K562 (cell line): ENCODE measurements around the gene FUT6. TPM values are rescaled to one million over a fixed set of nuclear protein-coding genes. Genes with fewer than 3 reads are reported as not detected.
A peak's percentile ranks its signal among the peaks of the same experiment; 100 is the strongest.

Source experiments
- GATAD2A ChIP-seq: fragments of 450-650 bp; IDR thresholded peaks from 2 replicates; pipeline ENCODE4 v1.6.1; 2017
- GMEB1 ChIP-seq: fragments of 250-450 bp; sonication (Bioruptor Pico); IDR thresholded peaks from 2 replicates; pipeline ENCODE4 v1.4.0; 2020; ENCODE audit warnings: mild to moderate bottlenecking
- MAFF ChIP-seq: IDR thresholded peaks from 2 replicates; pipeline ENCODE4 v1.6.1; 2012; ENCODE audit warnings: low read length, improper control_type of control experiment
- NBN ChIP-seq: fragments of 450-650 bp; IDR thresholded peaks from 2 replicates; pipeline ENCODE4 v1.6.1; 2016; ENCODE audit warnings: low read depth, mild to moderate bottlenecking
- NFATC3 ChIP-seq: fragments of 450-650 bp; IDR thresholded peaks from 2 replicates; pipeline ENCODE4 v1.6.1; 2017; ENCODE audit warnings: mild to moderate bottlenecking
- NFIX ChIP-seq: fragments of 250-450 bp; sonication (Bioruptor Pico); IDR thresholded peaks from 2 replicates; pipeline ENCODE4 v1.4.0; 2020; ENCODE audit warnings: low read depth, mild to moderate bottlenecking, moderate library complexity
- PHB2 ChIP-seq: fragments of 450-650 bp; IDR thresholded peaks from 2 replicates; pipeline ENCODE4 v1.6.1; 2017; ENCODE audit warnings: low read depth
- SIX5 ChIP-seq, 2 experiments: IDR thresholded peaks; 2 replicates each; pipeline ENCODE4 v1.6.1; 2011; ENCODE audit warnings: low read length in 2 of 2, borderline replicate concordance in 1 of 2, low read depth in 1 of 2, mild to moderate bottlenecking in 1 of 2, moderate library complexity in 1 of 2; ENCODE audit not compliant: insufficient read depth in 1 of 2
- STAT5A ChIP-seq: IDR thresholded peaks from 2 replicates; pipeline ENCODE4 v1.6.1; 2012; ENCODE audit warnings: low read length, inconsistent platforms, borderline replicate concordance
- TFAP4 ChIP-seq: sonication (generic); formaldehyde crosslinking; IDR thresholded peaks from 2 replicates; pipeline ENCODE4 v1.8.0; 2022; ENCODE audit warnings: missing genetic modification reagents, mild to moderate bottlenecking, moderate library complexity, borderline replicate concordance
- ZNF121 ChIP-seq: sonication (generic); formaldehyde crosslinking; conservative IDR thresholded peaks from 2 replicates; pipeline ENCODE4 v1.8.0; 2022; ENCODE audit warnings: missing genetic modification reagents
- ZNF197 ChIP-seq: fragments of 200-800 bp; sonication (Bioruptor generic); IDR thresholded peaks from 2 replicates; pipeline ENCODE4 v1.6.1; 2016; ENCODE audit warnings: low read depth, missing genetic modification characterization, missing compliant biosample characterization
- ZNF512 ChIP-seq: IDR thresholded peaks from 2 replicates; pipeline ENCODE4 v1.6.1; 2016; ENCODE audit warnings: missing genetic modification characterization, missing compliant biosample characterization
- ZZZ3 ChIP-seq: fragments of 450-650 bp; IDR thresholded peaks from 2 replicates; pipeline ENCODE4 v1.6.1; 2016; ENCODE audit warnings: antibody characterized with exemption, mild to moderate bottlenecking, moderate library complexity
- polyA plus RNA-seq, 8 experiments: library from polyadenylated mRNA; depleted of rRNA in 4 of 8; stranded (reverse) in 5 of 8; unstranded in 3 of 8; fragments of >200 nt; fragmentation: Nextera tagmentation in 2 of 8; fragmentation: Illumina TruSeq in 1 of 8; extraction: Ambion mirVana in 2 of 8; extraction: Trizol in 1 of 8; gene quantifications; 2 replicates each; pipeline versions ENCODE4 v1.2.1 to v1.2.3, GENCODE V29; 2011 to 2014; ENCODE audit warnings: inconsistent platforms in 1 of 8, missing spikeins in 1 of 8
- total RNA-seq, 7 experiments: library from RNA; depleted of rRNA in 6 of 7; stranded (reverse); fragments of >200 nt in 6 of 7; fragmentation: Illumina TruSeq in 2 of 7; extraction: Trizol in 2 of 7; gene quantifications; 2 replicates each; pipeline versions ENCODE4 v1.2.1 to v1.2.3, GENCODE V29; 2011 to 2021; ENCODE audit warnings: low replicate concordance in 1 of 7
- TF ChIP-seq, protein P1 (sequence below): fragments of 450-650 bp; IDR thresholded peaks from 2 replicates; pipeline ENCODE4 v1.6.1; 2016
- TF ChIP-seq, protein P2 (sequence below): sonication (generic); formaldehyde crosslinking; IDR thresholded peaks from 2 replicates; pipeline ENCODE4 v1.5.0; 2020; ENCODE audit warnings: missing genetic modification reagents
- TF ChIP-seq, protein P3 (sequence below): fragments of 450-650 bp; formaldehyde crosslinking; IDR thresholded peaks from 2 replicates; pipeline ENCODE4 v1.4.0; 2020; ENCODE audit warnings: mild to moderate bottlenecking, moderate library complexity
- TF ChIP-seq, protein P4 (sequence below): fragments of 150-350 bp; conservative IDR thresholded peaks from 2 replicates; pipeline ENCODE4 v1.6.1; 2014; ENCODE audit warnings: low read length

FUT6 gene
- total and polyA plus RNA-seq, 9 of the 15 experiments (the other 6 are each of a cell fraction or from before 2014, with no cell fraction given) = 0.04 TPM; not detected in 8

DNA sequence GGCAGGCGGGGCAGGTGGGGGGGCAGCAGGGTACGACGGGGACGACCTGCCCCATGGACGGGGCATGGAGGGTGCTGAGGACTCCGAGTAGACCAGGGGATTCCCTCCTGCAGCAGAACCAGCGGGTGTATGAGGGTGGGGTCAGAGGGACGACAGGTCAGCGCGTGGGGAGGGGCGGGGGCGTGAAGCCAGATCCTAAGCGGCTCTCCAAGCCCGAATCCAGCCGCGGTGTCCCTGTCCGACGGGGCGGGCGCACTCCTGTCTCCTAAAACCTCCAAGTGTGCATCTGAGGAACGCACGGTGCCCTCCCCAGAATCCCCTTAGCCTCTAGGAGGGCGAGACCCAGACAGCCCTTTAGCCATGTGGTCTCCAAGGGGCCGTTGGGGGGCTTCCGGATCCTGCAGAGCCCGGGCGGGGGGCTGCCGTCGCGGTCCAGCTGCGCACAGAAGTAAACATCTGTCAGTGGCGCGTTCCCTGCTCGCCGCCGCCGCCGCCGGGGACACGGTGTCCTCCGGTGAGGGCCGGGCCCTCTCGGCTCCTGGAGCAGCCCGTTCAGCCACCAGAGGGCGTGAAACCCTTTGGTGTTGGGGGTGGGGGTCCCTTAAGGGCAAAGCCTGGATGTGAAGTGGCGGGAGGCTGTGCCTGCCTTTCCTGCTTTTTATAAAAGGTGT, 33.9 kb downstream of the FUT6 start (continued):
- TF ChIP-seq GATAD2A = no peak
- TF ChIP-seq, protein P1, sequence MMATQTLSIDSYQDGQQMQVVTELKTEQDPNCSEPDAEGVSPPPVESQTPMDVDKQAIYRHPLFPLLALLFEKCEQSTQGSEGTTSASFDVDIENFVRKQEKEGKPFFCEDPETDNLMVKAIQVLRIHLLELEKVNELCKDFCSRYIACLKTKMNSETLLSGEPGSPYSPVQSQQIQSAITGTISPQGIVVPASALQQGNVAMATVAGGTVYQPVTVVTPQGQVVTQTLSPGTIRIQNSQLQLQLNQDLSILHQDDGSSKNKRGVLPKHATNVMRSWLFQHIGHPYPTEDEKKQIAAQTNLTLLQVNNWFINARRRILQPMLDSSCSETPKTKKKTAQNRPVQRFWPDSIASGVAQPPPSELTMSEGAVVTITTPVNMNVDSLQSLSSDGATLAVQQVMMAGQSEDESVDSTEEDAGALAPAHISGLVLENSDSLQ = peak; percentile 17; the same call in 1 of the 2 replicates
- no peak for TF ChIP-seq SIX5 (IDR thresholded peaks at IDR 0.05; ENCODE audit: borderline replicate concordance in 1 of 2, insufficient read depth in 1 of 2, low read depth in 1 of 2, low read length in 2 of 2)
- peak; percentile 74; the same call in 1 of the 2 replicates for TF ChIP-seq TFAP4 (CRISPR knock-in tag)
- TF ChIP-seq, protein P2, sequence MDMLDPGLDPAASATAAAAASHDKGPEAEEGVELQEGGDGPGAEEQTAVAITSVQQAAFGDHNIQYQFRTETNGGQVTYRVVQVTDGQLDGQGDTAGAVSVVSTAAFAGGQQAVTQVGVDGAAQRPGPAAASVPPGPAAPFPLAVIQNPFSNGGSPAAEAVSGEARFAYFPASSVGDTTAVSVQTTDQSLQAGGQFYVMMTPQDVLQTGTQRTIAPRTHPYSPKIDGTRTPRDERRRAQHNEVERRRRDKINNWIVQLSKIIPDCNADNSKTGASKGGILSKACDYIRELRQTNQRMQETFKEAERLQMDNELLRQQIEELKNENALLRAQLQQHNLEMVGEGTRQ = no peak
- TF ChIP-seq, protein P3, sequence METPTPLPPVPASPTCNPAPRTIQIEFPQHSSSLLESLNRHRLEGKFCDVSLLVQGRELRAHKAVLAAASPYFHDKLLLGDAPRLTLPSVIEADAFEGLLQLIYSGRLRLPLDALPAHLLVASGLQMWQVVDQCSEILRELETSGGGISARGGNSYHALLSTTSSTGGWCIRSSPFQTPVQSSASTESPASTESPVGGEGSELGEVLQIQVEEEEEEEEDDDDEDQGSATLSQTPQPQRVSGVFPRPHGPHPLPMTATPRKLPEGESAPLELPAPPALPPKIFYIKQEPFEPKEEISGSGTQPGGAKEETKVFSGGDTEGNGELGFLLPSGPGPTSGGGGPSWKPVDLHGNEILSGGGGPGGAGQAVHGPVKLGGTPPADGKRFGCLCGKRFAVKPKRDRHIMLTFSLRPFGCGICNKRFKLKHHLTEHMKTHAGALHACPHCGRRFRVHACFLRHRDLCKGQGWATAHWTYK (CRISPR knock-in tag) = no peak
- no peak for TF ChIP-seq NFATC3
- TF ChIP-seq NBN = 0 out of 2 replicates have a peak, but pooled peaks have one; percentile 54
- no peak for TF ChIP-seq GMEB1 (CRISPR knock-in tag)
- TF ChIP-seq MAFF = no peak
- TF ChIP-seq ZNF121 (CRISPR knock-in tag) = no peak
- TF ChIP-seq ZNF197 = no peak
- TF ChIP-seq STAT5A = no peak
- TF ChIP-seq PHB2 = no peak
- TF ChIP-seq ZNF512 (tag) = no peak
- no peak for TF ChIP-seq ZZZ3
- no peak for TF ChIP-seq NFIX
- TF ChIP-seq, protein P4, sequence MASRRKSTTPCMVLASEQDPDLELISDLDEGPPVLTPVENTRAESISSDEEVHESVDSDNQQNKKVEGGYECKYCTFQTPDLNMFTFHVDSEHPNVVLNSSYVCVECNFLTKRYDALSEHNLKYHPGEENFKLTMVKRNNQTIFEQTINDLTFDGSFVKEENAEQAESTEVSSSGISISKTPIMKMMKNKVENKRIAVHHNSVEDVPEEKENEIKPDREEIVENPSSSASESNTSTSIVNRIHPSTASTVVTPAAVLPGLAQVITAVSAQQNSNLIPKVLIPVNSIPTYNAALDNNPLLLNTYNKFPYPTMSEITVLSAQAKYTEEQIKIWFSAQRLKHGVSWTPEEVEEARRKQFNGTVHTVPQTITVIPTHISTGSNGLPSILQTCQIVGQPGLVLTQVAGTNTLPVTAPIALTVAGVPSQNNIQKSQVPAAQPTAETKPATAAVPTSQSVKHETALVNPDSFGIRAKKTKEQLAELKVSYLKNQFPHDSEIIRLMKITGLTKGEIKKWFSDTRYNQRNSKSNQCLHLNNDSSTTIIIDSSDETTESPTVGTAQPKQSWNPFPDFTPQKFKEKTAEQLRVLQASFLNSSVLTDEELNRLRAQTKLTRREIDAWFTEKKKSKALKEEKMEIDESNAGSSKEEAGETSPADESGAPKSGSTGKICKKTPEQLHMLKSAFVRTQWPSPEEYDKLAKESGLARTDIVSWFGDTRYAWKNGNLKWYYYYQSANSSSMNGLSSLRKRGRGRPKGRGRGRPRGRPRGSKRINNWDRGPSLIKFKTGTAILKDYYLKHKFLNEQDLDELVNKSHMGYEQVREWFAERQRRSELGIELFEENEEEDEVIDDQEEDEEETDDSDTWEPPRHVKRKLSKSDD = no peak
